HG03064 (cell line): ENCODE data around the gene CR1L.

ENCODE experiments used
- ATAC-seq: cut with Tn5 transposase; IDR thresholded peaks from one replicate; pipeline ENCODE4 v1.9.1; 2021; ENCODE audit warnings: low read depth; ENCODE audit not compliant: unreplicated experiment

CR1L gene

GRCh38 chr1:207742850-207743555, 98.1 kb downstream of the CR1L start:
- ATAC-seq = no peak

DNA sequence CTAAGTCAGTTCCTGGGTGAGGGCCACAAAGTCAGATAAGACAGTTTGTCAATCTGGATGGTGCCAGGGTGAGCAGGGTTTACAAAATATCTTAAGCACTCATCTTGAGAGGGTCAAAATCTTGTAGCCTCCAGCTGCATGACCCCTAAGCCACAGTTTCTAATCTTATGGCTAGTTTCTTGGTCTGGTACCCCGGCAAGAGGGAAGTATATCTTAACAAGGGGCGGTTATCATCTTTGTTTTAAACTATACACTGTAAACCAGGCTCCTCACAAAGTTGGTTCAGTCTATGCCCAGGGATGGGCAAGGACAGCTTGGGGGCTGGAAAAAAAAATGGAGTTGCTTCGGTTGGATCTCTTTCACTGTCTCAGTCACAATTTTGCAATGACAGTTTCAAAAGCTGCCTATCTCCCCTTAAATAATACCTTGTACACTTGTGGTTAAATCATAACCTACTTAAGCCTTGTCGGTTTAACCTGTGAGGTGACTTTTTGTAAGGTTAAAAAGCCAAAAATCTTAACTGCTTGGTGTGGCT, 99.1 kb downstream of the CR1L start:
- no peak for ATAC-seq

DNA sequence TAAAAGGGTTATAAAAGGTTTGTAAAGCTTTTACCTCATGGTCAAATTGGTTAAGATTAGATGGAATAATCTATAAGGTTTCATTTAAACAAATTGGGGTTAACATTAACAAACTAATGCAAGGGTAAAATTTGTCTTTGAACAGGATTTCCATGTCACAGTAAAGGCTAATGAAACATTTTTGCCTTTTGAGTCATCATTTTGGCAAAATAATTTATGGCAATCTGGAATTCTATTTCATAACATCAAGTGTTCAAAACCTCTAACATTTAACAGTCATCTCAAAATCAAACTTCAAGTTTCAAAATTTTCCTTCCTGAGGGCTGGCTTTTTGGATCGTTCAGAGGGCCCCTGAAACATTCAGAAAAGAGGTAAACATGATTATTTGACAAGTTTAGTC, 100.4 kb downstream of the CR1L start:
- ATAC-seq = no peak

GRCh38 chr1:207745839-207746767, 101.2 kb downstream of the CR1L start:
- no peak for ATAC-seq

DNA sequence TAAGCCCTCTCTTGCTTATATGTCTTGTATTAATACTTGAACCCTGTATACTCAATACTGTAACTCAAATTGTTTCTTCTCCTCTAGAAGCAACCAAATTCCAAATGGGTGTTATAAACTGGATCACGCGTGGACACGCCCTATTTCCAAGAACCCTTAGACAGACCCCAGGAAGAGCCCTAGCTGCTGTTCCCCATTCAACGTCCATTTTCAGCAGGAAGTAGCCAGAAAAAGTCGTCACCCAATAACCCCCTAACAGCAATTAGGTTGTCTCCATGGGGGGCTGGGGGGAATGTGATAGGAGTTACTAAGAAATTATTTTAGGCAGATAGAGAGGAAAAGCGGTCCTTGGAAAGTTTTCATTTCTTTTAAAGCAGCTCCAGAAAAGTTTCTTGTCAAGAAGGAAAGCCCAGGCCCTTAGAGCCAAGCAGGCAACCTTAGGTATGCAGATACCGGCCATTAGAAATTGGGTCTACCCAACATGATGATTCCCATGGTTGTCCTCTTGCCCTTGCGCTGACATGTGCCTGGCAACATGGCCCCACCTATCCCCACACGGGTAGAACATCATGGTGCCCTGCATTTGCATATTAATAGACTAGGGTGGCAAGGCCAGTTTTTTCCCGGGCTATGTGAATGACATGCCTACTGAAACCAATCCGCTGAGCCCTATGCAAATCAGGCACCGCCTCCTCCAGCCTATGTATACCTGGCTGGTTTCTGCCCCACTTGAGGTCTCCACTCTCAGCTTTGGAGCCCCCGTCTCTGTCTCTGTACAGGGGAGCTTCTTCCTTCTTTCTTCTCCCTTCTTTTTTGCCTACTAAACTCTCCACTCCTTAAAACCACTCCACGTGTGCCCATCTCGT, 102.9 kb downstream of the CR1L start:
- no peak for ATAC-seq

DNA sequence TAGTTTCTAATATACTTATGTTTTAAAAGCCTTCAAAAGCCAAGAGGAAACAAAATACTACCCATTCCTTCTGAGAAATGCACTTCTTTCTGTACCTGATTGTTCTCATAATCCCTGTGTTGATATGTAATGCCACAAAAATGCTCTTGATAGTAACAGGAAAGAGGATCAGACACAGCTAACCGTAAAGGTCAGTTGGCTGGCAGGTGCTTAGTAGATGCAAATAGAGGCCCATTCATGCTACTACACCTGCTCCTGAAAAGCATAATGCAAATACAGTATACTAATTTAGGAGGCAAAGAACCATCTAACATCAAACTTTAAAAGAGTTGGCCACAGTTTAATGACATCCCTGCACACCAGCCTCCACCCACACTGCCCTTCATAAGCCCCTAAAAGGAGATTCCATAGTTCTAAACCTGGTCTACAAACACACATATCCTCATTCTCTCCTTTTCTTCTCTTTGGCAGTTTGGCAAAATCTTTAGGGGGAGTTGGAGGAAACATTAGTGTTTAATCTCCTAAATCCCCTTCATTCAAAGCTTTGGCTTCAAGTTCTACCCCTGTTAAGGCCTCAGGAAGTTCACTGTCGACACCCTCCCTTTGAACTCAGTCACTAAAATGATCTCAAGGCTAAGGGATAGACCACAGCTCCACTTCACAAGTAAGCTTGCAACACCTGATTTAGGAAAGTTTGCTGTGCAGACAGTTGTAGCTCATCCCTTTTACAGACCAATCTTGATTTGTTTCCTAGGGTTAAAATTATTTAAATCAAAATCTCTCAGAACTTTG, 104.0 kb downstream of the CR1L start:
- ATAC-seq = no peak

DNA sequence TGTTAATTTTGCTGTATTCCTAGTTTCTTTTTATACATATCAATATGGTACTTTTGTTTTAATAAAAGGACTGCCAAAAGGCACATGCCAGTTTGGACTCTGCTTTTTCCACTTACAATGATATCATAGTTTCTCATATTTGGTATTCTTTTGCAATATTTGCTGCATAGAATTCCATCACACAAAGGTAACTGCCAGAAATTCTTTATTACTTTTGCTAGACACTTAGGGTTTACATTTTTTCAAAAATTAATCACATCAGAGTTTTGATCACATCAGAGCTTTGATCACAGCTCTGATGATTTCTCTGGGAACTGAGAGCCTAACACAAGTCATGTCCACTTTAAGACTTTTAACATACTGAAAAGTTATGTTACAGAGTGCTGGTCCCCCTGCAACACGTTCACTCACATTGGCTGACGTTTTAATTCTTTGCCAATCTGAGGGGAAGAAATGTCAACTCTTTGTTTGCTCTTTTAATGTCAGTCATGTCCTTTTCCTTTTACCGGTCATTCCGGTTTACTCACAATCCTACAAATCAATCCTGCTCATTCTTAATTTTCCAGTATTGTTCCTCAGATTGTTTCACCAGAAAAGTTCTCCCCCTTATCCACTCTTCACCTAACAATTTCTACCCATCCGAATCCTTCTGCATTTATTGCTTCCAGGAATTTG, 105.8 kb downstream of the CR1L start:
- no peak for ATAC-seq

GRCh38 chr1:207751463-207751789, 106.5 kb downstream of the CR1L start:
- ATAC-seq = peak; percentile 3

- peak; percentile 95 for ATAC-seq
Measured at GRCh38 chr1:207751790-207752455, 107.0 kb downstream of the CR1L start, which contains the start of gene CD46. Gene CD46, plus strand, starts transcription at chr1:207752054. Its CDS starts 159 bp downstream, at chr1:207752213.

GRCh38 chr1:207752456-207752998, 107.6 kb downstream of the CR1L start:
- ATAC-seq = peak; percentile 21

- no peak for ATAC-seq
Measured at GRCh38 chr1:207753611-207754010, 108.7 kb downstream of the CR1L start.

GRCh38 chr1:207754011-207754410, 109.1 kb downstream of the CR1L start:
- no peak for ATAC-seq

DNA sequence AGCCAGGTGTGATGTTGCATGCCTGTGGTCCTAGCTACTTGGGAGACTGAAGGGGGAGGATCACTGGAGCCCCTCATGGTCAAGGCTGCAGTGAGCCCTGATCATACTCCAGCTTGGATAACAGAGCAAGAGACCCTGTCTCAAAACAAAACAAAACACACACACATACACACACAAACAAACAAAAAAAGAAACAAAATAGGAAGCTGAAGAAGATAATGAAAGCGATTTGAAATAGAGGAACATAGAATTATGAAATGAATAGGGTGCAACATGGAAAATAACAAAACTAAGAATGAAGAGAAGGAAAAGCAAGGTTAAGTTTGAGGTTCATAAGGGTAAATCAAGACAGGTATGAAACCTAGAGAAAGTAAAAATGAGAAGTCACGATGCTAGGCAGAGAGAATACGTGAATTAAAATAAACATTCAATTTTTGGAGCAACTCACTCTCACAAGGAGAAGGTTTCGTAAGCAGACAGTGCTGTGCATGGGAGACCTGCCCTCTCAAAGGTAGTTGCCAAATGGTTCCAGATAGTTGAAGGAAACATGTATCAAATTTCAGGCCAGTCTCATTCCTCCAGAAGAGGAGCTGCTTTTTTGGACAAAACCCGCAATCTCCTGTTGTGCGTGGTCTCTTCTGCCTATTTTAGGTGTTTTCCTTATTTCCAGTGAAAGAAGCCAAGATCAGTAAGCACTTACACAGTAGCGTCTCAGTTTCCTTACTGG, 110.2 kb downstream of the CR1L start:
- ATAC-seq = no peak

DNA sequence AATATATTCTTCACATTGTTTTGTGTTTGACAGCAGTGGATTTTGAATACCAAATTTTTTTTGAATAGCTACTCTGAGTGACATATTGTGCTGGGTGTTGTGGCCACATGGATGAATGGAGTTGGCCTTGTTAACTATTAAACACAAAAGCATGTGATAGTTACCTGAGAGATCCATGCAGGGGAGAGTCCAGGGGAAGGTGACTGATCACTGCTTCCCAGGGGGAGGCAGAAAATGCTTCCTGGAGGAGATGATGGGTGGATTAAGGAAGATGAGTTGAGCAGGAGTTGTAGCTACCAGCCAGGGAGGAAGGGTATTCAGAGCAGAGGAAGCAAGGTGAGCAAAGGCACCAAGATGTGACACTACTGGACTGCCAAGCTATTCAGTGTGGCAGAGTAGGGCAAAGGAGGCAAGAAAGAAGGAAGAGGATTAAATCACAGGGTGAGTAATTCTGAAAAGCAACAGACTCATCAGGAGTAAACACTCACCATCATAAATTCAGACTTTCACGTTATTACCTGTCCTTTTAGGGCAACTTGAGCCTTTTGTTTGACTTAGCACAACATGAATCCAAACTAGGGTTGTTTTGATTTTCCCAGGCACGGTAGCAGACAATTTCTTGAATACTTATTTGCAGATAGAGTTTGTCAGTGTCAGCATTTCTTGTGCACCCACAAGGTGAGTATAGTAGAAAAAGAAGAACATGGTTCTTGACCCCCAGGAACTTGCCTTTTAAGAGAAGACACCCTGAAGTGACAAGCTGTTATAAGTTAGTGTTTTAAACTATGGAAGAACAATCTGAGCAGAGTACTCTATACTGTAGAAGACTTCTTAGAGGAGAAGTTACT, 111.1 kb downstream of the CR1L start:
- ATAC-seq = no peak

DNA sequence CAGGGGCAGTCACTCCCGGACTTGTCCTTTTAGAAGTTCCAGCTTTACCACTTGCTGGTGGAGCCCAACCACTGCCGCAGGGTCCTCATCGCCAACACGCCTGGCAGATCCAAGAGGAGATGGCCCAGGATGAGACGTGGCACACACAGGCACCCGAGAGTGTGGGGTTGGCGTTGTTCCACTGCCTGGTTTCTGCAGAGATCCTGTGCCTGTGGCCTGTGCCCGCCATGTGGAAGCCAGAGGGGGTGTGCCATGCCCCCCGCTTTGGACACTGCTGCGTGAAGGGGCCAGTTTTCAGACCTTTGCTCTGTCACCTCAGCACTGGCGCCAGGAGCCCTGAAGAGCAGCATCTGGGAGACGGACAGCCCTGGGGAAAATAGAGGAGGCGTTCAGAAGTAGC, 117.7 kb downstream of the CR1L start:
- no peak for ATAC-seq

GRCh38 chr1:207763091-207763490, 118.2 kb downstream of the CR1L start:
- ATAC-seq = no peak

GRCh38 chr1:207763972-207764371, 119.0 kb downstream of the CR1L start:
- ATAC-seq = no peak
